Measurements from ENCODE around the gene CELF5.

- TF ChIP-seq CTCF (IDR thresholded peaks at IDR 0.05 in 8 of 11, conservative IDR thresholded peaks at IDR 0.05 in 3 of 11): peak in 9 of 11 experiments; percentile 15 to 71 (median 54)
- peak; percentile 35 to 83 (median 52) for TF ChIP-seq POLR2A (IDR thresholded peaks at IDR 0.05)
- TF ChIP-seq POLR2AphosphoS5 (IDR thresholded peaks at IDR 0.05): peak; percentile 95 to 96 (median 96)
These were observed 46.0 kb upstream of the CELF5 start, which contains the start of gene S1PR4 for GRCh38 chr19:3178377-3178972.
